H1 (cell line): ENCODE measurements around the gene TRIM29. TPM values are rescaled to one million over a fixed set of nuclear protein-coding genes. Genes with fewer than 3 reads are reported as not detected.

Experiments
- CTCF ChIA-PET: fragments of 300-600 bp; sonication (Branson Sonifier 250); formaldehyde crosslinking; loops from one replicate; lab custom pipeline; 2021; ENCODE audit not compliant: partially characterized antibody; lab: Charles Lee
- POLR2A ChIA-PET: fragments of 300-600 bp; sonication (Branson Sonifier 250); formaldehyde crosslinking; loops from one replicate; lab custom pipeline; 2021; ENCODE audit warnings: inconsistent platforms; ENCODE audit not compliant: partially characterized antibody; lab: Charles Lee
- DNase-seq, 2 experiments: peaks; one replicate each; pipeline versions ENCODE4 v3.0.0 to v3.0.0-alpha.2; 2010 to 2022; ENCODE audit warnings: low spot score in 2 of 2, low read depth in 1 of 2, mixed read lengths in 1 of 2
- FAIRE-seq: peaks from 2 replicates; lab custom pipeline; 2011; peaks lifted over from hg19 to GRCh38; lab: Jason Lieb, UNC
- H2AFZ ChIP-seq: 2 replicates; pipeline ENCODE4 v1.8.1; 2012; ENCODE audit warnings: low read length, inconsistent platforms
- H2AK5ac ChIP-seq: 2 replicates; pipeline ENCODE4 v1.6.1; 2013; ENCODE audit warnings: low read depth, low read length
- H2BK120ac ChIP-seq: replicated peaks from 2 replicates; pipeline ENCODE3; 2013; ENCODE audit warnings: low read depth, low read length, inconsistent platforms
- H2BK12ac ChIP-seq: 2 replicates; pipeline ENCODE4 v1.6.1; 2013; ENCODE audit warnings: low read depth, low read length
- H2BK15ac ChIP-seq: 2 replicates; pipeline ENCODE4 v1.6.1; 2013; ENCODE audit warnings: low read length
- H2BK20ac ChIP-seq: 2 replicates; pipeline ENCODE4 v1.6.1; 2013; ENCODE audit warnings: low read length
- H2BK5ac ChIP-seq: 2 replicates; pipeline ENCODE4 v1.6.1; 2013; ENCODE audit warnings: low read depth, low read length
- H3K14ac ChIP-seq: 2 replicates; pipeline ENCODE4 v1.6.1; 2013; ENCODE audit warnings: inconsistent platforms; ENCODE audit not compliant: insufficient read length
- H3K18ac ChIP-seq: 2 replicates; pipeline ENCODE4 v1.6.1; 2013; ENCODE audit warnings: low read length; ENCODE audit errors: extremely low read depth
- H3K23ac ChIP-seq: 2 replicates; pipeline ENCODE4 v1.6.1; 2013; ENCODE audit warnings: inconsistent platforms; ENCODE audit not compliant: insufficient read length
- H3K23me2 ChIP-seq: 2 replicates; pipeline ENCODE4 v1.6.1; 2013; ENCODE audit warnings: low read depth, low read length
- H3K27ac ChIP-seq: 2 replicates; pipeline ENCODE4 v1.6.1; 2011; ENCODE audit warnings: low read depth, low read length, inconsistent platforms
- H3K27me3 ChIP-seq, 4 experiments: replicated peaks in 1 of 4; 1 replicate in 1 of 4; 2 replicates in 3 of 4; pipeline versions ENCODE4 v1.6.1 to v1.8.1; 2011 to 2013; ENCODE audit warnings: low read length in 3 of 4, mild to moderate bottlenecking in 3 of 4, inconsistent platforms in 2 of 4, mixed read lengths in 2 of 4, moderate library complexity in 1 of 4; ENCODE audit not compliant: control insufficient read depth in 3 of 4, insufficient read depth in 3 of 4; ENCODE audit errors: extremely low read depth in 1 of 4
- H3K36me3 ChIP-seq, 4 experiments: 2 replicates each; pipeline versions ENCODE4 v1.6.1 to v1.8.1; 2011 to 2013; ENCODE audit warnings: mild to moderate bottlenecking in 4 of 4, low read length in 3 of 4, moderate library complexity in 2 of 4, control low read depth in 1 of 4, inconsistent platforms in 1 of 4; ENCODE audit not compliant: insufficient read depth in 4 of 4, control insufficient read depth in 2 of 4
- H3K4ac ChIP-seq: replicated peaks from 2 replicates; pipeline ENCODE3; 2013; ENCODE audit warnings: low read length, low read depth, mixed read lengths, inconsistent platforms; ENCODE audit not compliant: insufficient read length
- H3K4me1 ChIP-seq, 4 experiments: replicated peaks in 1 of 4; 1 replicate in 1 of 4; 2 replicates in 3 of 4; pipeline versions ENCODE4 v1.6.1 to v1.8.1; 2011 to 2013; ENCODE audit warnings: low read length in 3 of 4, inconsistent platforms in 2 of 4, mixed read lengths in 1 of 4; ENCODE audit not compliant: insufficient read depth in 4 of 4, control insufficient read depth in 3 of 4
- H3K4me2 ChIP-seq, 2 experiments: 2 replicates each; pipeline versions ENCODE4 v1.6.1 to v1.8.1; 2011 to 2013; ENCODE audit warnings: low read depth in 2 of 2, low read length in 2 of 2, control low read depth in 1 of 2, inconsistent platforms in 1 of 2, mild to moderate bottlenecking in 1 of 2; ENCODE audit not compliant: insufficient read depth in 1 of 2
- H3K4me3 ChIP-seq, 4 experiments: fragments of 200-600, 300-600 bp in 1 of 4; sonication (generic), shearing (Covaris generic), sonication (Bioruptor Twin) in 1 of 4; 2 replicates each; pipeline versions ENCODE4 v1.5.1 to v1.8.1; 2011 to 2016; ENCODE audit warnings: low read length in 4 of 4, low read depth in 3 of 4, control low read depth in 2 of 4, inconsistent platforms in 2 of 4, mild to moderate bottlenecking in 2 of 4, mixed read lengths in 1 of 4, moderate library complexity in 1 of 4; ENCODE audit not compliant: insufficient read depth in 2 of 4; ENCODE audit errors: extremely low read depth in 1 of 4
- H3K56ac ChIP-seq: replicated peaks from 2 replicates; pipeline ENCODE3; 2013; ENCODE audit warnings: low read depth, mild to moderate bottlenecking, mixed read lengths, low read length, inconsistent platforms; ENCODE audit not compliant: insufficient read length
- H3K79me1 ChIP-seq: 2 replicates; pipeline ENCODE4 v1.6.1; 2013; ENCODE audit warnings: low read depth, low read length, control low read depth
- H3K79me2 ChIP-seq, 2 experiments: 2 replicates each; pipeline versions ENCODE4 v1.6.1 to v1.8.1; 2012 to 2013; ENCODE audit warnings: low read length in 2 of 2, mild to moderate bottlenecking in 2 of 2, inconsistent platforms in 1 of 2; ENCODE audit not compliant: insufficient read depth in 2 of 2, control insufficient read depth in 1 of 2
- H3K9ac ChIP-seq, 4 experiments: replicated peaks in 1 of 4; 1 replicate in 1 of 4; 2 replicates in 3 of 4; pipeline versions ENCODE4 v1.6.1 to v1.8.1; 2011 to 2013; ENCODE audit warnings: low read depth in 3 of 4, low read length in 3 of 4, control low read depth in 2 of 4, mild to moderate bottlenecking in 2 of 4, moderate library complexity in 2 of 4, inconsistent platforms in 1 of 4; ENCODE audit errors: extremely low read depth in 1 of 4
- H3K9me3 ChIP-seq, 2 experiments: 2 replicates each; pipeline versions ENCODE4 v1.6.1 to v1.8.1; 2012 to 2013; ENCODE audit warnings: mild to moderate bottlenecking in 2 of 2, moderate library complexity in 2 of 2, control low read depth in 1 of 2, inconsistent platforms in 1 of 2, low read depth in 1 of 2, low read length in 1 of 2, mixed read lengths in 1 of 2; ENCODE audit not compliant: insufficient read depth in 2 of 2
- H4K20me1 ChIP-seq, 2 experiments: replicated peaks in 1 of 2; 2 replicates each; pipeline versions ENCODE3 to v1.8.1; 2011 to 2013; ENCODE audit warnings: inconsistent platforms in 2 of 2, low read length in 2 of 2, mild to moderate bottlenecking in 1 of 2; ENCODE audit not compliant: insufficient read depth in 2 of 2, control insufficient read depth in 1 of 2
- H4K5ac ChIP-seq: 2 replicates; pipeline ENCODE4 v1.6.1; 2013; ENCODE audit warnings: low read length, low read depth, mixed read lengths, inconsistent platforms; ENCODE audit not compliant: insufficient read length
- H4K8ac ChIP-seq: 2 replicates; pipeline ENCODE4 v1.8.0; 2013; ENCODE audit warnings: mild to moderate bottlenecking, moderate library complexity, low read length, inconsistent platforms; ENCODE audit not compliant: insufficient read depth; ENCODE audit errors: extremely low read depth
- H4K91ac ChIP-seq: replicated peaks from 2 replicates; pipeline ENCODE3; 2013; ENCODE audit warnings: low read length, mixed read lengths, inconsistent platforms; ENCODE audit not compliant: insufficient read length
- ASH2L ChIP-seq: fragments of 200-600, 300-600 bp; sonication (generic); IDR thresholded peaks from one replicate; pipeline ENCODE4 v1.7.1; 2017; ENCODE audit warnings: low read length
- ATF2 ChIP-seq: IDR thresholded peaks from 2 replicates; pipeline ENCODE4 v1.6.1; 2012; ENCODE audit warnings: low read length, inconsistent platforms
- CBX5 ChIP-seq: fragments of 300-800, 300-1000 bp; sonication (generic); IDR thresholded peaks from 2 replicates; pipeline ENCODE4 v1.7.1; 2016; ENCODE audit warnings: antibody characterized with exemption, low read length, low read depth
- E2F6 ChIP-seq: IDR thresholded peaks from 2 replicates; pipeline ENCODE4 v1.6.1; 2012; ENCODE audit warnings: inconsistent platforms
- HDAC6 ChIP-seq: IDR thresholded peaks from one replicate; pipeline ENCODE4 v1.7.1; 2012; ENCODE audit warnings: low read depth, mild to moderate bottlenecking, inconsistent platforms, low read length, moderate library complexity
- JUND ChIP-seq: IDR thresholded peaks from 2 replicates; pipeline ENCODE4 v1.6.1; 2011; ENCODE audit warnings: mild to moderate bottlenecking, improper control_type of control experiment, low read length
- PHF8 ChIP-seq: fragments of 200-600 bp; sonication (generic); conservative IDR thresholded peaks from 2 replicates; pipeline ENCODE4 v1.7.1; 2012; ENCODE audit warnings: low read depth, mild to moderate bottlenecking, inconsistent platforms, low read length, moderate library complexity
- POLR2A ChIP-seq, 2 experiments: IDR thresholded peaks; 1 replicate in 1 of 2; 2 replicates in 1 of 2; pipeline ENCODE4 v1.6.1; 2011; ENCODE audit warnings: low read depth in 2 of 2, low read length in 2 of 2, mild to moderate bottlenecking in 2 of 2; ENCODE audit errors: control extremely low read depth in 1 of 2
- SAP30 ChIP-seq: fragments of 300-600 bp; sonication (generic); IDR thresholded peaks from 2 replicates; pipeline ENCODE4 v1.7.1; 2012; ENCODE audit warnings: low read length, moderate library complexity, mild to moderate bottlenecking, inconsistent platforms; ENCODE audit not compliant: insufficient read depth, insufficient replicate concordance
- SIX5 ChIP-seq: IDR thresholded peaks from 2 replicates; pipeline ENCODE4 v1.6.1; 2011; ENCODE audit warnings: mild to moderate bottlenecking, low read depth, low read length
- SP2 ChIP-seq: IDR thresholded peaks from 2 replicates; pipeline ENCODE4 v1.6.1; 2012; ENCODE audit warnings: mild to moderate bottlenecking, low read length, inconsistent platforms
- SRF ChIP-seq: IDR thresholded peaks from 2 replicates; pipeline ENCODE4 v1.6.1; 2011; ENCODE audit warnings: mild to moderate bottlenecking, low read depth, low read length, moderate library complexity
- WGBS, 2 experiments: shearing (Covaris generic) in 1 of 2; methylation state at CpG; one replicate each; pipeline versions ENCODE4 v1.1.6 to v1.1.7; 2013 to 2015; ENCODE audit warnings: low lambda C conversion rate in 2 of 2, mixed read lengths in 2 of 2, inconsistent platforms in 1 of 2, low coverage in 1 of 2, missing lambda C conversion rate in 1 of 2; ENCODE audit not compliant: insufficient replicate concordance in 2 of 2, insufficient coverage in 1 of 2, insufficient read length in 1 of 2; ENCODE audit errors: extremely low coverage in 1 of 2, missing lambda C conversion rate in 1 of 2; 5-methylcytosine and 5-hydroxymethylcytosine counted together
- polyA plus RNA-seq, 7 experiments: library from polyadenylated mRNA; depleted of rRNA in 3 of 7; stranded (reverse) in 5 of 7; unstranded in 2 of 7; fragments of >200 nt in 5 of 7; fragments of 200-250 nt in 2 of 7; gene quantifications; 1 replicate in 5 of 7; 2 replicates in 1 of 7; 4 replicates in 1 of 7; pipeline versions ENCODE4 v1.2.1 to v1.2.3, GENCODE V29; 2011 to 2013; ENCODE audit warnings: missing spikeins in 2 of 7, mixed read lengths in 2 of 7
- total RNA-seq: library from RNA; stranded (reverse); fragmentation: NEBNext Ultra II Directional; extraction: Animal tissue kit (Norgen Biotek cat#: 25700); gene quantifications from 2 replicates; pipeline ENCODE4 v1.2.1, GENCODE V29; 2021

The TRIM29 gene
- total and polyA plus RNA-seq, 2 of the 8 experiments (the other 6 are each of a cell fraction or from before 2014, with no cell fraction given), result 0.17 to 0.43 TPM

GRCh38 chr11:120127236-120127635 lies 10.7 kb downstream of the TRIM29 start:
- H2BK20ac ChIP-seq, result no peak overlapping the region
- no peak overlapping the region for H3K27ac ChIP-seq
- H3K4ac ChIP-seq, result no peak overlapping the region
- no peak overlapping the region for H4K5ac ChIP-seq
- H2AFZ ChIP-seq, result no peak overlapping the region
- H4K20me1 ChIP-seq, result no peaks in the 10 kb centered on the region
- no peak overlapping the region for H3K18ac ChIP-seq
- no peak overlapping the region for H3K56ac ChIP-seq
- no peak overlapping the region for H4K8ac ChIP-seq
- FAIRE-seq (no peak), DNase-seq (no peak)
- TF ChIP-seq SAP30 (no peak), ATF2 (no peak), SIX5 (no peak), SP2 (no peak), SRF (no peak), POLR2A (IDR thresholded peaks at IDR 0.05; ENCODE audit: control extremely low read depth in 1 of 2, low read depth in 2 of 2, low read length in 2 of 2) (no peak), ASH2L (no peak), E2F6 (no peak), CBX5 (no peak), JUND (no peak), HDAC6 (no peak), PHF8 (no peak)
- 91% methylated on average over 7 of the region's 7 CpGs; no CpG with 5 or more reads in 1 of the 2 experiments for WGBS, 2 experiments
- no peak overlapping the region for H2BK15ac ChIP-seq
- H3K27me3 ChIP-seq, result peaks cover 0 to 3% (median 1%) of the 10 kb centered on the region in 4 experiments; a peak in 3 of 7 replicates
- no peak overlapping the region for H3K4me3 ChIP-seq
- no peak overlapping the region for H3K4me2 ChIP-seq
- H3K79me1 ChIP-seq, result no peaks in the 10 kb centered on the region
- H2BK5ac ChIP-seq, result no peak overlapping the region
- H4K91ac ChIP-seq, result no peak overlapping the region
- no peak overlapping the region for H2BK12ac ChIP-seq
- no peak overlapping the region for H2BK120ac ChIP-seq
- no peak overlapping the region for H2AK5ac ChIP-seq
- H3K36me3 ChIP-seq, result no peaks in the 10 kb centered on the region
- no peaks in the 10 kb centered on the region for H3K4me1 ChIP-seq
- H3K79me2 ChIP-seq, result no peaks in the 10 kb centered on the region
- POLR2A ChIA-PET, result no interaction called here
- H3K23me2 ChIP-seq, result no peaks in the 10 kb centered on the region
- H3K9me3 ChIP-seq, result no peaks in the 10 kb centered on the region
- H3K14ac ChIP-seq, result no peak overlapping the region
- CTCF ChIA-PET, result no interaction called here
- H3K9ac ChIP-seq, result no peak overlapping the region
- H3K23ac ChIP-seq, result no peak overlapping the region
